Suppressor macrophage treated with lipopolysaccharide for 4 hours (primary cell): Measurements from ENCODE around the gene SELENOT.
"Not testable (repeated sequence)": the region's sequence is repeated elsewhere in the genome, so short reads cannot be mapped to it uniquely, and the experiment has no call there.

Source experiments
- DNase-seq: peaks from one replicate; pipeline ENCODE4 v3.0.0-alpha.2; 2020

The SELENOT gene

DNA sequence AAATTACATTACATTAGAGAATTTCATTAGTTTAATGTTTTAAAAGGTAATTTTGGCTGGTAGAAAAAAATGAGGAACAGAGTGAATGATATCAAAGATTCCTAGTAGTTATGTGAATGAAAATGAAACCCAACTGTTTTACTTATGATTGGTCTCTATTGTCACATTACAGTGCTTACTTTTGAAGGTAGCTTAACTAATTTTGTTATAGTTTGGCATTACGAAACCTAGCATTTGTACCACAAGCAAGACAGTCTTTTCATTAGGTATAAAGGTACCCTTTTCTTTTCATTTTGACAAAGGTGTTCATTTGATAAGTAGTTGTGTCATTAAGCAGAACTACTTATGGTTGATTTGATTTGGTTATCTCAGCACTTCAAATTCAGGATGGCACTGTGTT is 6.9 kb downstream of the SELENOT start:
- peak; percentile 40 for DNase-seq

- peak; percentile 10 for DNase-seq
Observed at GRCh38 chr3:150610785-150611184, 7.7 kb downstream of the SELENOT start.

DNA sequence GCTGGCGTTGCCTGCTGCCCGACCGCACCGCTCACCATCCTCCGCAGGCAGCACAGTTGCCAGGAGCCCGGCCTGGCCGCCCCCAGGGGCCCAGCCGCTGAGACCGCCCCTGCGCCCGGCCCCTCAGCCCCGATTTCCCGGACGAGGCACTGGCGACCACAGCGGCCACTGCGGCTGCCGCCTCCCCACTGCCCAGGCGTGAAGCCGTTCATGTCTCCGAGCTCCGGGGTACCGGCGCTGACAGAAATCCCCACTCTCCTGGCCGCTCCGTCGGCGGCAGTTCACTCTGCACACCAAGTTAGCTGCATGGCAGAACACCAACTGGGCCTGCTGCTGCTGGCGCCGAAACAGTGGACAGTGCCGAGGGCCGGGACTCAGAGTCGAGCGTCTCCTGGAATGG is 8.5 kb downstream of the SELENOT start:
- DNase-seq = no peak

DNA sequence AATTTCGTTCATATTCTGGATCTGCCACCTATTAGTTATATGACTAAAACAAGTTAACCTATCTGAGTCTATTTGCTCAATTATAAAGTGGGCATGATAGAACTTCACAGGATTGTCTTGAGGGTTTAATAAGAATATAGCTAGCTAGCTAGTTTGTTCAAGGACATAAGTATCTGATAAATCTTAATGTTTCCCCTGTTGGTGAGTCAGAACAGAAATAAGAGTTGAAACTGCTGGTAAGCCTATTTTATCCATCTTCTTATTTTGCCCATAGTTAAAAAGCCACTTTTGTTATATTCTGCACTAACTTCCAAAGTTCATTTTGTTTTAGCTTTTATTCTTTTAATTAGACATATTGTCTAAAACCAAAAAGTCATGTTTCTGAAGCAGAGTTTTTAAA is 9.4 kb downstream of the SELENOT start:
- no peak for DNase-seq

- no peak for DNase-seq
Observed at GRCh38 chr3:150613034-150613433, 9.9 kb downstream of the SELENOT start.

DNA sequence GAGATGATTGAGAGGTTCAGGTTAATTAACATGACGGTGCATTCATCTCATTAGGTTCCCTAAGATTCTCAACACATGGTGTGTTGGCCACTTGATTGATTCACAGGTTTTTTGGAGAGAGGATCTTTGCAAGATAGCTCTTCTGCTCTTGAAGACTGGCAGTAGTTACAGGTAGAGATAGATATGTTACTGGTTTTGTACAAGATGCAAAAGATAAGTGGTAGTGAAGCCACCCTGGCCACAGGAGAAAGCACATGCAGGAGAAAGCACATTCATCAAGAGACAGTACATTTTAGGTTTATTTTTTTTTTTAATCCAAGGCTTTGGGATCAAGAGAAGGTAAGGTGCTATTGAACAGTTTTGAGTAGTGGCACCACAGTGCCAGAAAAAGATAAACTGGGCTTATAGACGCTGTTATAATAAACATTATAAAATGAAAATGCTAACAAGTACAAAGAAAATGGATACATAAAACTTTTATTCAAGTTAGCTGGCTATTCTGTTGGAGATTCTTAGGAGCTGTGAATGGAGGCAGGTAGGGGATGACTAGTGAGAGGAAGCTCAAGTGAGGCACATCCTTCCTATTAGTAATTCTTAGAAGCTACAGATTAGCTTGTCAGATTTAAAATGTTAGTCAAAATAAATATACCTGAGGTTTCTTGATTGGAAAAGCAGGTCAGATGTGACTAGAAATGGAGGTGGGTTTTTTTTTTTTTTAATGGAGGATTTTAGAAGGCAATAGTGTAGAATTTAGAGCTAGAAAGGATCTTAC is 10.8 kb downstream of the SELENOT start:
- DNase-seq = no peak

GRCh38 chr3:150620002-150620689 is 17.0 kb downstream of the SELENOT start:
- no peak for DNase-seq

GRCh38 chr3:150622955-150623354 is 19.8 kb downstream of the SELENOT start:
- not testable (repeated sequence) for DNase-seq

GRCh38 chr3:150623945-150624344 is 20.8 kb downstream of the SELENOT start:
- DNase-seq = no peak

- no peak for DNase-seq
Observed at GRCh38 chr3:150626148-150626930, 23.2 kb downstream of the SELENOT start.

DNA sequence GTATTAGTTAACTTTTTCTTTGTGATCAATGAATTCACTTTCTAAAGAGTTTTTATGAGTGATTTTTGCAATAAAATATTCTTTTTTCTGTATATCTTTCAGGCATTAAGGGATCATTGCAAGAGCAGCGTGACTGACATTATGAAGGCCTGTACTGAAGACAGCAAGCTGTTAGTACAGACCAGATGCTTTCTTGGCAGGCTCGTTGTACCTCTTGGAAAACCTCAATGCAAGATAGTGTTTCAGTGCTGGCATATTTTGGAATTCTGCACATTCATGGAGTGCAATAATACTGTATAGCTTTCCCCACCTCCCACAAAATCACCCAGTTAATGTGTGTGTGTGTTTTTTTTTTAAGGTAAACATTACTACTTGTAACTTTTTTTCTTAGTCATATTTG is 24.4 kb downstream of the SELENOT start:
- no peak for DNase-seq

- no peak for DNase-seq
Observed at GRCh38 chr3:150631515-150632221, 28.5 kb downstream of the SELENOT start.

- no peak for DNase-seq
Observed at GRCh38 chr3:150635076-150635475, 32.0 kb downstream of the SELENOT start.

- DNase-seq = no peak
Observed at GRCh38 chr3:150635526-150635925, 32.4 kb downstream of the SELENOT start.

GRCh38 chr3:150636258-150636657 is 33.1 kb downstream of the SELENOT start:
- DNase-seq = no peak

- DNase-seq = no peak
Observed at GRCh38 chr3:150639262-150639661, 36.1 kb downstream of the SELENOT start.

DNA sequence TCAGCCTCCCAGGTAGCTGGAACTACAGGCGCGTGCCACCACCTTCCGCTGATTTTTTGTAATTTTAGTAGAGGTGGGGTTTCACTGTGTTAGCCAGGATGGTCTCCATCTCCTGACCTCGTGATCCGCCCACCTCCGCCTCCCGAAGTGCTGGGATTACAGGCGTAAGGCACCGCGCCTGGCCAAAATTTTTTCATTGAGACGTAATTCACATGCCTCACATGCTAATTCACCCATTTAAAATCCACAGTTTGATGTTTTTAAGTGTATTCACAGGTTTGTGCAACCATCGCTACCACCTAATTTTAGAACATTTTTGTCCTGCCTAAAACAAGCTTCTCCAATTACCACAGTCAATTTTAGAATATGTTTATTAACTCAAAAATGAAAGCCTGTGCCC is 37.1 kb downstream of the SELENOT start:
- no peak for DNase-seq

DNA sequence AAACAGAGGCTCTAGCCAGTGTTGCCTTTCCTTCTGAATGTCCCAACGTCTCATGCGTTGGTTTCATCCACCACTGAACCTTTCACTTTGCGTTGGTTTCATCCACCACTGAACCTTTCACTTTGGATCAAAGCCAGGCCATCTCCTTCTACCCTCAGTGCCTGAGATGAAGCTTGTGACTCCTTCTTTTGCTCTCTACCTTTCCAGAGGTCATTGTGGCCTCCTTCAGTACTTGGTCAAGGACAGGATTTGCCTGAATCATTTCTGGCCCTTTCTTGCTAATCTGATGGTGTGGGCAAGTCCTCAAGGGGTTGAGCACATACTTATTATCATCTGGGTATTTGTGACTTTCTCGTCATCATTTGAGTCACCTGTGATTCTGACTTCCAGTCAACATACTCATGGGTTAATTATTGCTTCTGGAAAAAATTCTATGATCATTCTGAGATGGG is 50.0 kb downstream of the SELENOT start:
- DNase-seq = no peak

DNA sequence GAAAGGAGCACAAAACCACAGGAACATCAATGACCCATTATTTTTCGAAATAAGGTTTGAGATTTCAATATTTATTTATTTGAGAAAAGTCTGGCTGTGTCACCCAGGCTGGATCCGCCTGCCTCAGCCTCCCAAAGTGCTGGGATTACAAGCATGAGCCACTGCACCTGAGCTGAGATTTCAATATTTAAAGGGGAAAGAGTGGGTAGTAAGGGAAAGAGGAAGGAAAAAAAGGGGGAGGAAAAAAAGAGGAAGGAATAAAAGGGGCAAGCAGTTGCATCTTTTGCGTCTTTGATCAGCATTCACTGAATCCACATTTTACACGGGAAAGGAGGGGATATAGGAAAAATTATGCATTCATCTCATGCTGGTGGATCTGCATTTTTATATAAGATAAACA is 53.2 kb downstream of the SELENOT start:
- peak; percentile 24 for DNase-seq

- no peak for DNase-seq
Observed at GRCh38 chr3:150662410-150663200, 59.5 kb downstream of the SELENOT start.

- DNase-seq = no peak
Observed at GRCh38 chr3:150663461-150663860, 60.3 kb downstream of the SELENOT start.

- DNase-seq = no peak
Observed at GRCh38 chr3:150666167-150666566, 63.0 kb downstream of the SELENOT start.
